ENCODE data around the gene TCP11L2. TPM values are rescaled to one million over a fixed set of nuclear protein-coding genes. Genes with fewer than 3 reads are reported as not detected.

TCP11L2 gene
- total and polyA plus RNA-seq, 2 of the 4 experiments (the other 2 are of a cell fraction), result 7.3 to 32.8 TPM

GRCh38 chr12:106274012-106274411, 28.5 kb upstream of the TCP11L2 start:
- Histone ChIP-seq H2BK15ac (ENCODE audit: low read depth, low read length) (no peak overlapping the region), H3K56ac (ENCODE audit: extremely low read depth, insufficient read depth, low read length) (no peak overlapping the region), H3K14ac (replicated peaks; ENCODE audit: low read depth, low read length) (no peak overlapping the region), H3K4me3 (ENCODE audit: insufficient read depth, low read depth, low read length) (no peak overlapping the region), H3K9me1 (ENCODE audit: insufficient read depth, low read length) (no peaks in the 10 kb centered on the region; the same call in 1 of the 2 replicates), H3K4me2 (ENCODE audit: low read depth, low read length) (no peak overlapping the region), H3K23ac (ENCODE audit: low read depth, low read length) (no peak overlapping the region), H3K27ac (ENCODE audit: insufficient read depth, low read length) (no peak overlapping the region), H3K4ac (ENCODE audit: low read depth, low read length) (no peak overlapping the region), H4K8ac (ENCODE audit: low read depth in 2 of 2, low read length in 2 of 2) (no peak overlapping the region), H2BK120ac (ENCODE audit: low read depth, low read length) (no peak overlapping the region), H3K27me3 (ENCODE audit: control insufficient read depth, insufficient read depth, low read length) (peaks cover 12% of the 10 kb centered on the region), H2BK5ac (ENCODE audit: low read depth, low read length, poor library complexity, severe bottlenecking) (no peak overlapping the region), H2AK5ac (ENCODE audit: low read depth, low read length) (no peak overlapping the region), H2AFZ (replicated peaks; ENCODE audit: low read length, poor library complexity) (no peak overlapping the region), H3K9ac (ENCODE audit: low read depth, low read length) (no peak overlapping the region), H3K9me3 (ENCODE audit: control insufficient read depth, insufficient read depth, low read length) (no peaks in the 10 kb centered on the region), H3K18ac (ENCODE audit: low read depth, low read length) (no peak overlapping the region), H3K4me1 (ENCODE audit: control insufficient read depth, insufficient read depth, low read length) (no peaks in the 10 kb centered on the region), H2BK20ac (ENCODE audit: low read depth, low read length) (no peak overlapping the region), H4K20me1 (ENCODE audit: insufficient read depth, low read length) (no peaks in the 10 kb centered on the region), H3K79me1 (ENCODE audit: low read depth in 1 of 2, low read length in 2 of 2) (no peaks in the 10 kb centered on the region), H4K91ac (ENCODE audit: insufficient read depth, low read depth, low read length) (no peak overlapping the region), H3K36me3 (ENCODE audit: control insufficient read depth, insufficient read depth, low read length) (no peaks in the 10 kb centered on the region), H2AK9ac (replicated peaks; ENCODE audit: low read depth, low read length, poor library complexity) (no peak overlapping the region), H4K5ac (ENCODE audit: low read depth, low read length) (no peak overlapping the region)
- DNase-seq, result no peak
- no peak for ATAC-seq (ENCODE audit: low read depth)
- ChIA-PET CTCF (interaction anchor here (0.7 kb wide), 1 partner anchor 1391 kb away, joined by 3 read pairs; no protein-coding TSS in a partner anchor), POLR2A (ENCODE audit: unreplicated experiment) (no interaction called here)
- in situ Hi-C loops (cut with MboI; ENCODE audit: low sequenced_read_pairs) (no loop called here), dilution Hi-C loops (cut with HindIII; ENCODE audit: low sequenced_read_pairs, unreplicated experiment) (no loop called here), intact Hi-C loops (cut with micrococcal nuclease) (no loop called here)
- TF ChIP-seq RAD21 (IDR thresholded peaks at IDR 0.05; ENCODE audit: low read length) (no peak), ELK1 (IDR thresholded peaks at IDR 0.05; ENCODE audit: borderline replicate concordance, low read depth, low read length) (no peak), MAFK (IDR thresholded peaks at IDR 0.05; ENCODE audit: low read depth, low read length) (no peak), BHLHE40 (IDR thresholded peaks at IDR 0.05; ENCODE audit: low read depth, low read length) (no peak)
- WGBS, 2 experiments (ENCODE audit: extremely low coverage in 2 of 2, insufficient read length in 1 of 2), result no CpG with 5 or more reads among the region's 6 CpGs
- BruUV-seq (replicated peaks), result no TSS peak

Data from IMR-90 (cell line).